Loucy (cell line): ENCODE measurements around the gene HSPA12A.

Experiments used
- H2AFZ ChIP-seq: fragments of 200-600 bp; sonication (generic); 2 replicates; pipeline ENCODE4 v1.6.0; 2016; ENCODE audit warnings: antibody characterized with exemption, mild to moderate bottlenecking, low read length, moderate library complexity
- H3F3A ChIP-seq: fragments of 200-600 bp; 2 replicates; pipeline ENCODE4 v1.6.0; 2016; ENCODE audit warnings: antibody characterized with exemption, low read depth, mild to moderate bottlenecking
- H3K27me3 ChIP-seq: fragments of 200-600 bp; sonication (generic); 2 replicates; pipeline ENCODE4 v1.6.1; 2014; ENCODE audit warnings: low read length, mild to moderate bottlenecking; ENCODE audit not compliant: insufficient read depth, poor library complexity, severe bottlenecking
- H3K36me3 ChIP-seq: fragments of 200-600 bp; sonication (generic); 2 replicates; pipeline ENCODE4 v1.6.1; 2016; ENCODE audit warnings: low read length; ENCODE audit not compliant: insufficient read depth
- H3K4me1 ChIP-seq: fragments of 200-600 bp; sonication (generic); 2 replicates; pipeline ENCODE4 v1.5.1; 2014; ENCODE audit warnings: low read length, mild to moderate bottlenecking; ENCODE audit not compliant: insufficient read depth, poor library complexity, severe bottlenecking
- H3K4me2 ChIP-seq: fragments of 200-600 bp; sonication (generic); 2 replicates; pipeline ENCODE4 v1.6.0; 2014; ENCODE audit warnings: antibody characterized with exemption, low read length, low read depth, mild to moderate bottlenecking; ENCODE audit not compliant: poor library complexity, severe bottlenecking
- H3K4me3 ChIP-seq: fragments of 200-600 bp; sonication (generic); 2 replicates; pipeline ENCODE4 v1.5.1; 2014; ENCODE audit warnings: low read length, mild to moderate bottlenecking, mixed read lengths; ENCODE audit not compliant: poor library complexity, severe bottlenecking
- H3K79me2 ChIP-seq: fragments of 200-600 bp; sonication (generic); 2 replicates; pipeline ENCODE4 v1.6.1; 2014; ENCODE audit warnings: low read length; ENCODE audit not compliant: insufficient read depth
- H3K9ac ChIP-seq: fragments of 200-600 bp; sonication (generic); 2 replicates; pipeline ENCODE4 v1.6.0; 2014; ENCODE audit warnings: mild to moderate bottlenecking, low read depth, low read length, moderate library complexity; ENCODE audit not compliant: poor library complexity, severe bottlenecking
- H3K9me2 ChIP-seq: fragments of 200-600 bp; sonication (generic); replicated peaks from 2 replicates; pipeline ENCODE4 v1.6.1; 2016; ENCODE audit warnings: low read depth, low read length, mixed read lengths
- H3K9me3 ChIP-seq: fragments of 200-600 bp; sonication (generic); 2 replicates; pipeline ENCODE4 v1.6.1; 2014; ENCODE audit warnings: mild to moderate bottlenecking, antibody characterized with exemption, low read length, low read depth; ENCODE audit not compliant: insufficient read depth
- H4K20me1 ChIP-seq: fragments of 200-600 bp; sonication (generic); 2 replicates; pipeline ENCODE4 v1.6.0; 2014; ENCODE audit warnings: antibody characterized with exemption, low read length, mild to moderate bottlenecking; ENCODE audit not compliant: insufficient read depth, poor library complexity, severe bottlenecking
- EZH2phosphoT487 ChIP-seq: fragments of 200-600 bp; IDR thresholded peaks from 2 replicates; pipeline ENCODE4 v1.6.1; 2018; ENCODE audit warnings: antibody characterized with exemption, mild to moderate bottlenecking, moderate library complexity, borderline replicate concordance
- TF ChIP-seq, protein P1 (sequence below): fragments of 200-600 bp; sonication (generic); conservative IDR thresholded peaks from 2 replicates; pipeline ENCODE4 v1.5.1; 2014; ENCODE audit warnings: mild to moderate bottlenecking, antibody characterized with exemption, low read length

HSPA12A gene

GRCh38 chr10:116688741-116689495, 53.4 kb downstream of the HSPA12A start:
- no peak overlapping the region for H3K9ac ChIP-seq
- H3K4me1 ChIP-seq = no peaks in the 10 kb centered on the region
- no peak overlapping the region for H2AFZ ChIP-seq
- TF ChIP-seq EZH2phosphoT487 = no peak
- TF ChIP-seq, protein P1, sequence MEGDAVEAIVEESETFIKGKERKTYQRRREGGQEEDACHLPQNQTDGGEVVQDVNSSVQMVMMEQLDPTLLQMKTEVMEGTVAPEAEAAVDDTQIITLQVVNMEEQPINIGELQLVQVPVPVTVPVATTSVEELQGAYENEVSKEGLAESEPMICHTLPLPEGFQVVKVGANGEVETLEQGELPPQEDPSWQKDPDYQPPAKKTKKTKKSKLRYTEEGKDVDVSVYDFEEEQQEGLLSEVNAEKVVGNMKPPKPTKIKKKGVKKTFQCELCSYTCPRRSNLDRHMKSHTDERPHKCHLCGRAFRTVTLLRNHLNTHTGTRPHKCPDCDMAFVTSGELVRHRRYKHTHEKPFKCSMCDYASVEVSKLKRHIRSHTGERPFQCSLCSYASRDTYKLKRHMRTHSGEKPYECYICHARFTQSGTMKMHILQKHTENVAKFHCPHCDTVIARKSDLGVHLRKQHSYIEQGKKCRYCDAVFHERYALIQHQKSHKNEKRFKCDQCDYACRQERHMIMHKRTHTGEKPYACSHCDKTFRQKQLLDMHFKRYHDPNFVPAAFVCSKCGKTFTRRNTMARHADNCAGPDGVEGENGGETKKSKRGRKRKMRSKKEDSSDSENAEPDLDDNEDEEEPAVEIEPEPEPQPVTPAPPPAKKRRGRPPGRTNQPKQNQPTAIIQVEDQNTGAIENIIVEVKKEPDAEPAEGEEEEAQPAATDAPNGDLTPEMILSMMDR = no peak
- no peaks in the 10 kb centered on the region for H3F3A ChIP-seq
- no peaks in the 10 kb centered on the region for H4K20me1 ChIP-seq
- H3K27me3 ChIP-seq = no peaks in the 10 kb centered on the region
- no peak overlapping the region for H3K4me3 ChIP-seq
- no peaks in the 10 kb centered on the region for H3K79me2 ChIP-seq
- no peaks in the 10 kb centered on the region for H3K36me3 ChIP-seq
- H3K9me2 ChIP-seq = no peaks in the 10 kb centered on the region
- no peak overlapping the region for H3K4me2 ChIP-seq
- H3K9me3 ChIP-seq = no peaks in the 10 kb centered on the region

DNA sequence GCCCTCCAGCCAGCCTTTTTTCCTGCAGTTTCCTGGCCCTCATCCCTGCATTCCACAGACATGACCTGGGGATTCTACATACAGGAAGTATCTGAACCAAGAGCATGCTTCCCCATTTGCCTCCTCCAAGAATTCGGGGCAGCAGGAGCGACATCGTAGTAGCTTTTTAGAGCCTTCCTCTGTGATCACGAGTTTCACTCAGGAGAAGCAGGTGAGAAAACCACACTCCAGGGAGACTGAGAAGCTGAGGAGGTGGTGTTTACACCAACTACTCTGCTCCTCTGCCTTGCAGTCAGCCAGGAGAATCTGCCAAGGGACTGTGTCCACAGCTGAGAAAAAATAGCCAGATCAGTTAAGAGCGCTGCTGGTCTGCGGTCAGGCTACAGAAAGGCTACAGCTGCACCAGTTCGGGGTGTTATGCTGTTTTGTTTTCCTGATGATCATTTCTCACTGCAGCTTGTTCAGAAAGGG, 54.1 kb downstream of the HSPA12A start:
- H3F3A ChIP-seq = no peaks in the 10 kb centered on the region
- H3K4me3 ChIP-seq = no peak overlapping the region
- H2AFZ ChIP-seq = no peak overlapping the region
- no peaks in the 10 kb centered on the region for H3K27me3 ChIP-seq
- H3K9me3 ChIP-seq = no peaks in the 10 kb centered on the region
- H3K4me2 ChIP-seq = no peak overlapping the region
- H3K79me2 ChIP-seq = no peaks in the 10 kb centered on the region
- TF ChIP-seq EZH2phosphoT487 = no peak
- TF ChIP-seq, protein P1 = no peak
- H3K9ac ChIP-seq = no peak overlapping the region
- H3K9me2 ChIP-seq = no peaks in the 10 kb centered on the region
- no peaks in the 10 kb centered on the region for H4K20me1 ChIP-seq
- H3K4me1 ChIP-seq = no peaks in the 10 kb centered on the region
- no peaks in the 10 kb centered on the region for H3K36me3 ChIP-seq

GRCh38 chr10:116687633-116688032, 54.7 kb downstream of the HSPA12A start:
- H2AFZ ChIP-seq = no peak overlapping the region
- no peaks in the 10 kb centered on the region for H4K20me1 ChIP-seq
- no peaks in the 10 kb centered on the region for H3K27me3 ChIP-seq
- H3K9ac ChIP-seq = no peak overlapping the region
- TF ChIP-seq, protein P1 = no peak
- H3K9me3 ChIP-seq = no peaks in the 10 kb centered on the region
- H3K36me3 ChIP-seq = no peaks in the 10 kb centered on the region
- H3K9me2 ChIP-seq = no peaks in the 10 kb centered on the region
- H3K4me3 ChIP-seq = no peak overlapping the region
- H3K4me2 ChIP-seq = no peak overlapping the region
- H3F3A ChIP-seq = no peaks in the 10 kb centered on the region
- H3K79me2 ChIP-seq = no peaks in the 10 kb centered on the region
- no peaks in the 10 kb centered on the region for H3K4me1 ChIP-seq
